Measurements from ENCODE around the gene PCLO.
"Not testable (repeated sequence)": the region's sequence is repeated elsewhere in the genome, so short reads cannot be mapped to it uniquely, and the experiment has no call there.

The PCLO gene

GRCh38 chr7:82732677-82733076 lies 430.0 kb downstream of the PCLO start:
- no peak for DNase-seq (ENCODE audit: low spot score)

GRCh38 chr7:82729172-82730030 lies 433.3 kb downstream of the PCLO start:
- DNase-seq (ENCODE audit: low spot score): no peak

- no peak for DNase-seq (ENCODE audit: low spot score)
Measured at GRCh38 chr7:82726038-82726800, 436.5 kb downstream of the PCLO start.

GRCh38 chr7:82723411-82723810 lies 439.3 kb downstream of the PCLO start:
- DNase-seq (ENCODE audit: low spot score): no peak

- no peak for DNase-seq (ENCODE audit: low spot score)
Measured at GRCh38 chr7:82722946-82723345, 439.7 kb downstream of the PCLO start.

- no peak for DNase-seq (ENCODE audit: low spot score)
Measured at GRCh38 chr7:82715344-82715743, 447.3 kb downstream of the PCLO start.

- no peak for DNase-seq (ENCODE audit: low spot score)
Measured at GRCh38 chr7:82714883-82715282, 447.8 kb downstream of the PCLO start.

GRCh38 chr7:82713506-82713905 lies 449.2 kb downstream of the PCLO start:
- no peak for DNase-seq (ENCODE audit: low spot score)

- DNase-seq (ENCODE audit: low spot score): not testable (repeated sequence)
Measured at GRCh38 chr7:82706344-82706743, 456.3 kb downstream of the PCLO start.

GRCh38 chr7:82705517-82706260 lies 457.0 kb downstream of the PCLO start:
- no peak for DNase-seq (ENCODE audit: low spot score)

- DNase-seq (ENCODE audit: low spot score): no peak
Measured at GRCh38 chr7:82704121-82704520, 458.6 kb downstream of the PCLO start.

All from CD4-positive, alpha-beta T cell treated with Interleukin-6 at 100 ng/mL for 8 hours (primary cell).